Renal cortex interstitium (tissue), 11 donors: ENCODE data around the gene PRKCD. TPM values are rescaled to one million over a fixed set of nuclear protein-coding genes. Genes with fewer than 3 reads are reported as not detected.

Experiments used
- DNase-seq, 11 donors: peaks; one replicate each; pipeline ENCODE4 v3.0.0-alpha.2; 2013; ENCODE audit warnings: low read depth in 9 of 11, low spot score in 4 of 11; ENCODE audit errors: extremely low read depth in 1 of 11
- polyA plus RNA-seq, 3 donors: library from polyadenylated mRNA; unstranded; fragments of 120-200 nt; gene quantifications; one replicate each; pipeline ENCODE4 v1.2.1, GENCODE V29; 2013; ENCODE audit not compliant: insufficient read length in 3 of 3

The PRKCD gene
- polyA plus RNA-seq, 3 donors: 17.2 to 20.5 (median 20.4) TPM

DNA sequence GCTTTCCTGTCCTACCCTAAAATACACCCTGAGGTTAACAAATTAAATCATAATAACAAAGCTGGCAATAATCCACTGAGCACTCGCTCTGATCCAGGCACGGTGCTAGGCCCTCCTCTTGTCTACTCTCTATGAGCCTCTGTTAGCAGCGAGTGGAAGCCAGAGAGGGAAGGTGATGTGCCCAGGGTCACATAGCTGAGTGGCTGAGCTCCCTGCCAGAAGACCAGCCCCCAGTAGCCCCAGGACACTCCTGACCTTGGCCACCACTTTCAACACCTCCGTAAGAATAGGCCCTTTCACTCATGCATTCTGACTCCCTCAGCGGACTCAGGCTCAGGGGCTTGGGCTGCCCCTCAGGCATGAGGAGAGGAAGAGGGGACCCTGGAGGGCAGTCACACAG is 9.5 kb upstream of the PRKCD start:
- no peak for DNase-seq

DNA sequence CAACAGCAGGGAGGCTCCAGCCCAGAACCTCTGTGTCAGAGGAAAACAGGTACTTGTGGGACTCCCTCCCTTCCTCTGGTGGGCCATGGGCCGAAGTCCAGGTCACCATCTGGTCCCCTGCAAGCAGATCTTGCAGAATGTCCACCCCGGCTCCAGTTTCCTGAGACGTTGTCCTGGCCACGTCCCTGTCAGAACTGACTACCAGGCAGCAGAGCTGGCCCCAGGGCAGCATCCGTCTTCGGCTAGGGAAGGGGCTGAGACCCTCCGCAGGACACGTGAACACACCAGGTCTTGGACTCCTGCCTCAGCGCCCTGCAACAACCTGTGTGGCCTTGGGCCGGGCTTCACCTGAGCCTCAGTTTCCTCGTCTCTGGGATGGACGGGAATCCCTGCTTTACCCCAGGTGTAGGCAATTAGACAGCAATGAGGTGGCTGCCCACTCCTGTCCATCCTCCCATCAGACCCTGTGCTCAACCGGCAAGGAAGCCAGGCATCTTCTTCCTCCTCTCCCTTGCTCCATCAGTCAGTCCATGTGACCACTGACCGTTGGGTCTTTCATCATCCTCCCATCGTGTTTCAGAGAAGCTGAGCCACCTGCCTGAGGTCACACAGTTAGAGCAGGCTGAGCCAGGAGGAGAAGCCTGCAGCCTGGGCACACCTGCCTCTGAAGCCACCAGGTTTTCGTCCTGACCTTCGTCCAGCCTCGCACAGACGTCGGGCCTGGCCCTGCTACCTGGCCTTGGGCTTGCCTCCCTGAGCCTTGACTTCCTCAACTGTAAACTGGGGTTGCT is 8.9 kb upstream of the PRKCD start:
- DNase-seq: no peak

DNA sequence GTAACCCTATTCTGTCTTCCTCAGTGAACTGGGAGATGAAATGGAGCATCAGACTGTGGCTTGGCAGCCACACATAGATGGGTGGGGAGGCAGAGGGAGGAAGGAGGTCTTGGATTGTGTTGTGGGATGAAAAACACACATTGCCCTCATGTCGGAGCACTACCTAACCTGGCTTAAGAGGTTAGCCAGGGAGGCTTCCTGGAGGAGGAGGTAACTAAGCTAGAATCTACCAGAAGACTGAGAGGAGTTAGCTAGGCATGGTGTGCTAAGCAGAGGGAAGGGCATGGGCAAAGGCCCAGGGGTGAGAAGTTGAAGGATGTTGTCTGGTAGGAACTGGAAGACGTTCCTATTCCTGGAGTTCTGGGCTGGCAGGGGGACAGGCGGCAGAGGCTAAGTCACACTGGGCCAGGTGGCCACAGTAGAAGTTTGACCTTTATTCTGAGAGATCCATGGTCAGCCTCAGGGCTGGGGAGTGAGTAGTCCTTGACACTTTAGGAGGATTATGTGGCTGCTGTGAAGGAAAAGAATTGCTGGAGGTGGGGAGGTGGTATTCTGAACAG is 7.7 kb upstream of the PRKCD start:
- no peak for DNase-seq

DNA sequence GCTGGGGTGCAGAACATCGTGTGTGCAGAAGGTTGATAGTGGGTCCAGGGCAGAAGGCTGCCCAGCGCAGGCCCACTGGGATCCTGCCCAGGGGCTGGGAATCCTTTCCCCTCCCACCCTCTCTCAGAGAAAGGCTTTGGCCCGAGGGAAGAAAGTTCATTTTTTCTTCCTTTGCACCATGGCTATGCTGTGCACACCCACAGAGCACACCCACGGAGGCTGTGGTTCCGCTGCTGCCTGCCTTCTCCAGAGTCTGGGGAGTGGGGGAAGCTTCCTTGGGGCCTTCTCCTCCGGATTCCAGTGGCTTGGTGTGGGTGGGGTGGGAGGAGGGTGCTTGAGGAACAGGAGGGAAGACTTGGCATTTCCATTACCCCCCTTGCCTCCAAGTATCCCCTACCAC is 7.0 kb upstream of the PRKCD start:
- no peak for DNase-seq

DNA sequence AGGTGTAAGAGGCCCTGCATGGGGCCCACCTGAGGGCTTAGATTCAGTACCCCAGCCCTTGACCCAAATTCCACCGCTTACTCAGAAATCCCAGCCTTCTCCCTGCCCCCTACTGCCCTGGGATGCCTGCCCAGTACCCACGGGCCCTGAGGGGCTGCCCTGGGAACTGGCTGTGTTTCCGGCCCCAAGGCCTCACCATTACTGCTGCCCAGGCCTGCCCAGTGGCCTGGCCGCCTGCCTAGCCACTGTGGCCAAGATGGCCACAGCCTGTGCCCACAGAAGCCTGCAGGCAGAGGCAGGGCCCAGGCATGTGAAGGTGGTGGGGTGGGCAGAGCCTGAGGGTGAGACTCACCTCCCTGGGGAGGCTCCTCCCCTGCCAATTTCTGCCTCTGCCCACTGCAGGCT is 6.1 kb upstream of the PRKCD start:
- DNase-seq: no peak

DNA sequence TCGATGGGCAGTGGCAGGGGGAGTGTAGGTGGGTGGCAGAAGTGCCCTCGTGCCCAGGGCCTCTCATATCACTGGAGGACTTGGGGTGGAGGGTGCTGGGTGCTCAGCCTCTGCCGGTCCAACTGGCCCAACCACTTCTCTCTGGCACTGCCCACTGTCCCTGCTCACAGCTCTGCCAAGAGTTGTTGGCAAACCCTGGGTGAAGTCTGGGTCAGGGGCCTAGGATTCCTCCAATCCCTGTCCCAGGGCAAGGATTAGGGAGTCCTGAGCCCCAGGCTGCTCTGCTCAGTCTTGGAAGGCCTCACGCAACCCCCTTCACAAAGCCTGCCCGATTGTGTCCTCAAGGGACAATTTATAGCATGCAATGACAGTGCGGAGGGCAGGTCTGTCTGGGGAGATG is 5.2 kb upstream of the PRKCD start:
- DNase-seq: no peak

DNA sequence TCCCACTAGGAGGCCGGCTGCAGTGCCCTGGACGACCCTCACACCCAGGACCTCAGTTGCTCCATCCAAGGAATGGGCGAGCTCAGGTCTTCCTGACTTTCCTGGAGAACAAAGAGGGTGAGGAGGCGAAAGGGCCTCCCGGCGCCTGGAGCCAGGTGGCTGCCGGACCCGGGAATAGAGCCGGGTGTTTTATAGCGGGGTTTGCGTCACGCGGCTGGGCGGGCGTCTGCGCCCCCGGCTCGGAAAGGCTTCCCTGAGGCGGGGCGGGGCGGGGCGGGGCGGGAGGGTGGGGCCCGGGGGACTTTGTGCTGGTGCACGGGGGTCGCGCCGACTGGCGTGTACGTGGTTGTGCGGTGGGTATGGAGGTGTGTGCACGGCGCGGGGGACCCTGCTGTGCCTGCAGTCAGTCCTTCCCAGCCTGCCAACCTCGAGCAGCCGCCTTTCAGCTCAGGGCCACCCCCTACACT is 4.6 kb upstream of the PRKCD start:
- DNase-seq: no peak

DNA sequence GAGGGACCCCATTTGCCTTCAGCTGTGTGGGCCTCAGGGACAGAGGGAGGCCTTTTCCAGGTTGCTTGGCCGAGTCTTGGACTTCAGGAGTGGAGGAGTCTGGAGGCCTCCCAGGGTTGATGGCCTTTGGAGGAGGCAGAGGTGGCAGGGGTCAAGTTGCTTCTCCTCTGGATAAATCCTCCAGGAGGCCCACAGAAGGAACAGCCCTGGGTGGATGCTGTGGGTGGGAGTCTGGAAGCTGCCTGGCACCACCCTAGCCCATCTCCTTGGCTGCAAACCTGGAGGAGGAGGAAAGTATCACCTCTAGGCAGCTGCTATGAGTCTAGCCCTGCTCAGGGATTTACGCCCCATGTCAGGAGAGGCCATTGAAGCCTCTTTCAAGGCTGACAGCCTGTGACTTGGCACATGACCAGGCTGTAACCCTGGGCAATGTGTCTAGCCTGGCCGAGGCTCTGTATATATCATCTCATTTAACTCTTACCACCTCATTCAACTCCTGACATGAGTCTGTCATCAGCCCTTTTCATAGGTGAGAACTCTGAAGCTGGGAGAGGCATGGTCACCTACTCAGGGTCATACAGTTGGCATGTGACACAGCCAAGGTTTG is 2.9 kb upstream of the PRKCD start:
- no peak for DNase-seq

DNA sequence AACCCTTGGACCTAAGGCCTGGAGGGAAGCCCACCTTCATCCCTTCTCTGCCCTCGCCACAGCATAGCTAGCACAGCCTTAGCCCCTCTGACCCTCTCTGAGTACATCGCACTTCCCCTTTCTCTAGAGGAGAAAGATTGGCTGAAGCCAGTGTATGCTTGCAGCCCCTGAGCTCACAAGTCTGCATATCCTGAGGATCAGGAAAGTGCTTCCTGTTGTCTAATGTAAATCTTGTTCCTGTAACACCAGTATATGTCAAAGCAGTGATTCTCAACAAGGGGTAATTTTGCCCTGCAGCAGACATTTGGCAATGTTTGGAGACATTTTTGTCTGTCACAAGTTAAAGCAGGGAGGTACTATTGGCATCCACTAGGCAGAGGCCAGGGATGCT is 2.2 kb upstream of the PRKCD start:
- DNase-seq: no peak

DNA sequence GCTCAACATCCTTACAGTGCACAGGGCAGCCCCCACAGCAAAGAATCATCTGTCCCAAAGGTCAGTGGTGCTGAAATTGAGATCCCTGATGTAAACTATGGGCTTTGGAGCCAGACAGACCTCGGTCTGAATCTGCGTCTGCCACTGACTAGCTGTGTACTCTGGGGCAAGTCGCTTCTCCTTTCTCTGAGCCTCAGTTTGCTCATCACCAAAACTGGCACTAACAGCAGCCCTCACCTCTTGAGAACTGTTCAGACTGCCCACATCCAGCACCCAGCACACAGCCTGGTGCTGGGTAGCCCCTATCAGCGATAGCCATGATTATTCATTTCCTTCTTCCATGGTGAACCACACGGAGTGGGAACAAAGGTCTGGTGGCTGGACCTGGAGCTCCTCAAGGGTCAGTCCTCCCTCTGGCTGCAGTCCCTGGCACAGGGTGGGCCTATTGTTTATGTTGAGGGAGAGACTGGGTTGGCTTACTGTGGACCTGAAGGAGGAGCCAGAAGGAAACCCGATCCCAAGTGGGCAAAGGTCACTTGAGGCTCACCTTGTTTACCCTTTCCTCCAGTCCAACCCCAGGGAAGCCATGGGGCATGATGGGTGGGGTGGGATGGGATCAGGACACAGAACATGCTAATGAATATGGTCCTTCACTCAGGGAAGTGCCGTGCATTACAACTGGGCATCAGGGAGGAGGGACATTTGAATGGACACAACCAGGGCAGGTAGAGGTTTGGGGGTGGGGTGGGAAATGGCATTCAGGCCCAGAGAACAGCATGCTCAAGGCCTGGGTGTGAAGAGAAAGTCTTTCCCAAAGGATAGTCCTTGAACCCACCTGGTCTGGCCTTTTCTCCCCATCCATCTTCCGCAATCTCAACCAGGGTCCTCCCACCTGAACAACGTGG is 1.6 kb upstream of the PRKCD start:
- DNase-seq: no peak

DNA sequence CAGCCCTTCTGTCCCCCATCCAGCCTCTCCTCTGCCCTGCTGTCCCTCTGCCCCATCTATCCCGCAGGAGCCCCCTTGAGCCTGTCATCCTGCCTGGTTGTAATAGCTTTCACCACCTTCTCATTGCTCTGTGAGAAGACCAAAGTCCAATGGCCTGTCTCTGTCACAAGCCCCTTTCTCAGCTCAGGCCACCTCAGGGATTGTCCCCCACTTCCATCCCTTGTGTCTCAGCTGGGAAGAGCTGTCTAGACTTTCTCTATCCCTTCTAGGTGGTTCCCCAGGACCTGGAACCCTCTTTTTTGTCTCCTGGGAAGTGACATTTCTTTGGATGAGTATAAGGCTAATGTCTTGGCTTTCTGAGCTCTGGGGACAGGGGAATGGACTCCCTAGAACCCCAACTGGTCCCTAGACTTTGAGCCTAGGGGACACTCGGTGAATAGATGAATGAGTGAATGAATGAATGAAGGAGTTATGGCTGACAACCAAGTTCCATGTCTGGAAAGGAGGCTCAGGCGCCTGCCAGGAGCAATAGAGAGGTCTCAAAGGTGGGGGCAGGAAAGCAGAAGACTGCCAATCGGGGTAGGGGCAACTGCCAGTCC is 849 bp upstream of the PRKCD start:
- no peak for DNase-seq

DNA sequence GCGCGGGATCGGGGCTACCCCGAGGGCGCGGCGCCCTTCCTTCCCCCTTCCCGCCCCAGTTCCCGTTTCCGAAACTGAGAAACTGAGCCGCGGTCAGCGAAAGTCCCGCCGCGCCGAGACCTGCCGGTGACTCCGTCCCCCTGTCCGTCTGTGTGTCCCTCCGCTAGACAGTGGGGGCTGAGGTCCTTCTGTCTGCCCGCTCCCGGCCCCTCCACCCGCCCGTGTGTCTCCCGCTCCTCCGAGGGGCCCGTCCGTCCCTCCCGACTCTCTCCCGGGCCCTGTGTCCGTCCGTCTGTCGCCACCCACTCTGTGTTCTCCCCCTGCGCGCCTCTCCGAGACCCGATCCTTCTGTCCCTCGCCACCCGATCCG is 426 bp downstream of the PRKCD start:
- DNase-seq: no peak

DNA sequence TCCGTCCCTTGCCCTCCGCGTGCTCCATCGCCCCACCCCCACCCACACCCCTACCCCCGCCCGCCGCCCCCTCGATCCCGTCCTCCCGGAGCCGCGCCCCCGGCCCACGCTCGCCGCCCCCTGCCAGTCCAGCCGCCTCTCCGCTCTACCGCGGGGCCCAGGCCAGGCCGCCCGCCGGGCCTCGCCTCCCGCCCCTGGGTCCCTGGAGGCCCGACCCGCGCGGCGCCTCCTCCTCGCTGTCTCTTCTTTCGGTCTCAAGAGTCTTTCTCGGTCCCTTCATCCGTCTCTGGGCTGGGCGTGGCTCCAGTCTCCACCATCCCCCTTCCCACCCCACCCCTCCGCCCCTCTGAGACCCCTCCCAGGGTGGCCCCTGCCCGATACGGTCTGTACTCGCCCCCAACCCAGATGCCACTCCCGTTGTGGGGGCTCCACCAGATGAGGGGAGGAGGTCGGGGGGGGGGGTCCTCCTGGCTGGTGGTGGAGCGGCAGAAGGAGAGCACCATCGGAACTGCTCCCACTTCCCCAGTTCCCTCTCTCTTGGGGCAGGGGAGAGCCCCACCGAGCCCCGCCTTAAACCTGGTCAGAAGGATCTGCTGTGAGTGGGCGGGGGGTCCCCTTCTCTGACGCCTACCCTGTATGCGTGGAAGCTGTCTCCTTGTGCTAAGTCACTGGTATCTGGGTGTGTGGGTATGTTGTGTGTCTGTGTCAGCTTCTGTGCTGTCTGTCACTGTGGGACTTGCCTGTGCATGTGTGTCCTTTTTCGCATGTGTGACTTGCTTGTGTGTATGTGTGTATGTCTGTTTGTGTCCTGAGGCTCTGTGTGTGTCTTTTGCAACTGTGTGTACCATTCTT is 1.0 kb downstream of the PRKCD start:
- DNase-seq: no peak

DNA sequence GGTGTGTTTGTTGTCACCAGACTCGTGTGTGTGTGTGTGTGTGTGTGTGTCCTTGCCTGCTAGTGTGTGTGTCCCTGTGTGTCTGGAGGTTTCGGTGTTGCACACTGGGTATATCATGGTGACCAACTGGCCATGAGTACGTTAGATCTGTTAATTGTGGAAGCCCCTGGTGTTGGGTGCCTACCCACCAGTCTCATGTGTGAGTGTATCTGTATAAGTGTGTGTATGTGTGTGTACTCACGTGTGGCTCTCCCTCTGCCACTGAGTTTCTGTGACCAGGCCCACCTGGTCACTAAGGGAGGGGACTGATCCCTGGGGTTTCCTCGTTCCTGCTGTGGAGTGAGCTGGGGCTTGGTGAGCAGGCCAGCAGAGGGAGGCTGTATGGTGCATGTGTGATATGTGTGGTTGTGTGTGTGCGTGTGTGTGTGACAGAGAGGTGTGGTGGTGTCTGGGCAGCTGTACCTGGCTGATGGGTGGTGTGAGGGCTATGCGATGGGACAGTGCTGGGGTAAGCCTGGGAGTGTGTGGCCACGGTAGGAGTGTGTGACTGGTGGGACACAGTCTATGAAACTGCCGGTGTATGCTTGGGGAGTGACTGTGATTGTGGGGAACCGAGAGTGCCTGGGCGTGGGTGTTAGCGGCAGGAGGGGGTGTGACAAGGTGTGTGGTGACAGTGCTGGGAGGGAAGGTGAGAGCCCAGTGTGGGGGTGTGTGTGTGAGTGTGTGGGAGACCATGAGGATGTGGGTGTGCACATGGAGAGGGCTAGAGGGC is 1.8 kb downstream of the PRKCD start:
- DNase-seq: no peak

DNA sequence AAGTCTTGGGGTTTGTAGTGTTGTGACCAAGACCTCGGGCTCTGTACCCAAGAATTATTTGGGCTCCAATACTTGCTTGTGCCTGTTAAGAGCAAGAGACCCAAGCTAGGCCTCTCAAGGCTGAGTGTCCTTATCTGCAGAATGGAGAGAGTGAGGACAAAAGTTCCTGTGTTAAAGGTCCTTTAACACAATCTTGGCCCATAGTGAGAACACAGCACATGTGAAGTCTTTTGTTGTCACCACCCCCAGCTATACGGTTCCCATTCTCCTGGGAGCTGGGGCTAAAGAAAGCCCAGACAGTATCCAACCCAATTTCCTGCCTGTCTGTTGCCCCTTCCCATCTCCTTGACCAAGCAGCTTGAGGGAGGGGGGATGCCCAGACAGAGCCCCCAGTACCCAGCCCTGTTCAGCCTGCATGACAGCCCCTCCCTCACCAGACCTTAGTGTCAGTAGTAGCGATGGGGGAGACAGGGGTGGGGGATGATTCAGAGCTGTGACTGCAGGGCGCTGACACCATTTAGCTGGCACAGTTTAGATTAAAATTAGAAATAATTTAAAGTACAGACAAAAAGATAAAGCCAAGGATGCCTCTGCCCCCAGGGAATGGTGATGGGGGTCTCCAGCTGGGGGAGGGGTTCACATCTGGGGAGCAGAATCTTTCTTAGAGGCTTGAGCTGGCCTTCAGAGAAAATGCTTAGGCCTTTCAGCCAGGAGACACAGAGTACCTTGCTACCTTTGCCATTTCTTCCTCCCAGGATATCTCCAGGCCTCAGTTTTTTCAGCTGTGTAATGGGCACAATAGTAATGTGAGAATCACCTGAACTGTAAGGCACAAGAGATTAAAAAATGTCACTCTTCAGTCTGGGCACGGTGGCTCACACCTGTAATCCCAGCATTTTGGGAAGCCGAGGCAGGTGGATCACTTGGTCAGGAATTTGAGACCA is 2.7 kb downstream of the PRKCD start:
- DNase-seq: no peak

DNA sequence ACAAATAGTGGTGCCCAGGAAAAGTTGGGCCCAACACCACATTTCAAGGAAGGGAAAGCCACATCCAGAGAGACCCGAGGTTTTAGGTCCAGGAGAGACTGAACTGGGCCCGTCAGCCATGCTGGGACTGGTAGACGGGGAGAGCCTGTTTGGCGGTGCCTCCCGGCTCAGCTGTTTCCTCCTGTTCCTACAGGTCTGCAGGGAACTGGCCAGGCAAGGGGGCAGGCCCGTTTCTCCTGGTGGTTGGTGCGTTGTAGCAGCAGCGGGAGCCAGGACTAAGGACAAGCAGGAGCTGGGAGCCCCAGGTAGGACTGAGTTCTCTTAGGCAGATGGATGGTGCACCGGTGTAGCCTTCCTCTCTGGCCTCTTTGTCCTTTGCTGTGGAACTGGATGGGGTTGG is 3.9 kb downstream of the PRKCD start:
- no peak for DNase-seq

DNA sequence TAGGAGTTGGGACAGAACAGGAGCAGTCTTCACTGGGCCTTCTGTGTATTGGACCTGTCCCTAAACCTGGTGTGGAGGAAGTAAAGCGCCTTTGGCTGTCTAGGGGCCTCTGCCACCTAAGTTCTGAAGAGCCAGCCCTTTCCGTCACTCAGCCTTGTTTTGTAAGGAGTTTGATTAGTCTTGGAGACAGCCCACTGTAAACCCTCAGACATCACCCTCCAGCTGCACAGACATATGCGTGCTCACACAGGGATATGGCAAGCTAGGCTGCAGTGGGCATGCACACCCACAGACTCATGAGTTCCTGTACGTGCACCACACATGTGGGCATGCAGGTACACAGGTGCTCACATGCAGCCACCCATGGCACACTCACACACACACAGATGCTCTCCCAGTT is 5.2 kb downstream of the PRKCD start:
- no peak for DNase-seq
